B cell (primary cell): ENCODE results near the gene ATP8A1. TPM values are rescaled to one million over a fixed set of nuclear protein-coding genes. Genes with fewer than 3 reads are reported as not detected.
A peak's percentile ranks its signal among the peaks of the same experiment; 100 is the strongest.

Source experiments
- ATAC-seq: fragments of 200-7000 bp; cut with Tn5 transposase; one replicate; pipeline ENCODE4 v1.10.0; 2021; ENCODE audit warnings: low read depth, mild to moderate bottlenecking, moderate number of reproducible peaks, moderate library complexity
- CTCF ChIA-PET: fragments of 350-600 bp; sonication (Branson Sonifier 250); formaldehyde crosslinking; loops from one replicate; lab custom pipeline; 2021; ENCODE audit warnings: antibody characterized with exemption, inconsistent platforms; lab: Charles Lee
- POLR2A ChIA-PET: fragments of 350-600 bp; sonication (Branson Sonifier 250); formaldehyde crosslinking; loops from one replicate; lab custom pipeline; 2021; ENCODE audit warnings: antibody characterized with exemption; lab: Charles Lee
- DNase-seq: peaks from one replicate; pipeline ENCODE4 v3.0.0; 2013
- H2AFZ ChIP-seq: 2 replicates; pipeline ENCODE4 v1.6.1; 2012; ENCODE audit warnings: mild to moderate bottlenecking, low read depth, low read length; ENCODE audit not compliant: insufficient read depth, poor library complexity, severe bottlenecking
- H3K27ac ChIP-seq, 2 donors: 1 replicate in 1 of 2; 2 replicates in 1 of 2; pipeline ENCODE4 v1.5.1; 2012 to 2013; ENCODE audit warnings: low read length in 2 of 2, mild to moderate bottlenecking in 2 of 2, moderate library complexity in 1 of 2
- H3K27me3 ChIP-seq, 4 experiments: fragments of 200-600 bp in 1 of 4; sonication (generic) in 1 of 4; replicated peaks in 1 of 4; 1 replicate in 2 of 4; 2 replicates in 2 of 4; pipeline versions ENCODE4 v1.6.1 to v1.7.0; 2013 to 2016; ENCODE audit warnings: low read length in 3 of 4, mild to moderate bottlenecking in 2 of 4, mixed read lengths in 1 of 4, moderate library complexity in 1 of 4; ENCODE audit not compliant: insufficient read depth in 4 of 4, control insufficient read depth in 3 of 4; ENCODE audit errors: control extremely low read depth in 1 of 4
- H3K36me3 ChIP-seq, 2 experiments: replicated peaks in 1 of 2; 1 replicate in 1 of 2; 2 replicates in 1 of 2; pipeline versions ENCODE4 v1.6.1 to v1.7.1; 2013; ENCODE audit warnings: low read length in 1 of 2; ENCODE audit not compliant: insufficient read depth in 2 of 2, control insufficient read depth in 1 of 2; ENCODE audit errors: control extremely low read depth in 1 of 2, extremely low read depth in 1 of 2
- H3K4me1 ChIP-seq, 2 donors: fragments of 200-600 bp in 1 of 2; sonication (generic) in 1 of 2; 1 replicate in 1 of 2; 2 replicates in 1 of 2; pipeline versions ENCODE4 v1.5.1 to v1.6.1; 2013 to 2017; ENCODE audit warnings: low read length in 2 of 2; ENCODE audit not compliant: control insufficient read depth in 2 of 2, insufficient read depth in 2 of 2
- H3K4me2 ChIP-seq: replicated peaks from 2 replicates; pipeline ENCODE3; 2012; ENCODE audit warnings: mild to moderate bottlenecking, low read depth, low read length; ENCODE audit not compliant: poor library complexity, severe bottlenecking
- H3K4me3 ChIP-seq, 5 experiments: fragments of 200-600 bp in 1 of 5; sonication (generic) in 1 of 5; 1 replicate in 3 of 5; 2 replicates in 2 of 5; pipeline versions ENCODE4 v1.5.1 to v1.7.0; 2011 to 2016; ENCODE audit warnings: low read length in 4 of 5, mild to moderate bottlenecking in 4 of 5, low read depth in 2 of 5, control low read depth in 1 of 5, moderate library complexity in 1 of 5; ENCODE audit not compliant: insufficient read depth in 1 of 5; ENCODE audit errors: control extremely low read depth in 1 of 5, extremely low read depth in 1 of 5
- H3K79me2 ChIP-seq: fragments of 200-600 bp; sonication (generic); one replicate; pipeline ENCODE4 v1.6.0; 2016; ENCODE audit warnings: low read length; ENCODE audit not compliant: control insufficient read depth, insufficient read depth
- H3K9ac ChIP-seq: fragments of 200-600 bp; sonication (generic); 2 replicates; pipeline ENCODE4 v1.6.1; 2017; ENCODE audit warnings: mild to moderate bottlenecking, low read length, moderate library complexity
- H3K9me3 ChIP-seq, 3 donors: one replicate each; pipeline versions ENCODE4 v1.6.1 to v1.7.1; 2013; ENCODE audit warnings: low read length in 2 of 3; ENCODE audit not compliant: control insufficient read depth in 2 of 3, insufficient read depth in 1 of 3; ENCODE audit errors: control extremely low read depth in 1 of 3
- H4K20me1 ChIP-seq: 2 replicates; pipeline ENCODE4 v1.6.0; 2012; ENCODE audit warnings: mild to moderate bottlenecking, low read length; ENCODE audit not compliant: insufficient read depth, control insufficient read depth, poor library complexity, severe bottlenecking
- H3K27ac Mint-ChIP-seq: one replicate; pipeline ENCODE4 v1.8.0; 2021; ENCODE audit warnings: mixed read lengths
- H3K27me3 Mint-ChIP-seq: one replicate; pipeline ENCODE4 v1.8.0; 2021; ENCODE audit warnings: mixed read lengths
- H3K4me1 Mint-ChIP-seq: one replicate; pipeline ENCODE4 v1.8.0; 2021; ENCODE audit warnings: mixed read lengths
- H3K4me3 Mint-ChIP-seq: one replicate; pipeline ENCODE4 v1.8.0; 2021; ENCODE audit warnings: mixed read lengths
- H3K9me3 Mint-ChIP-seq: one replicate; pipeline ENCODE4 v1.8.0; 2022; ENCODE audit warnings: mixed read lengths; ENCODE audit not compliant: insufficient read depth
- EZH2 ChIP-seq: IDR thresholded peaks from 2 replicates; pipeline ENCODE4 v1.6.1; 2012; ENCODE audit warnings: borderline replicate concordance, low read depth, mild to moderate bottlenecking, moderate library complexity, low read length; ENCODE audit not compliant: insufficient read depth, poor library complexity, severe bottlenecking
- WGBS: methylation state at CpG from one replicate; pipeline ENCODE4 v1.1.5; 2013; ENCODE audit warnings: missing lambda C conversion rate; ENCODE audit not compliant: insufficient coverage; 5-methylcytosine and 5-hydroxymethylcytosine counted together
- intact Hi-C: fragments of 100-400 bp; cut with micrococcal nuclease; formaldehyde crosslinking; loops from one replicate; pipeline ENCODE4 v1.10.0; 2022
- polyA plus RNA-seq: library from polyadenylated mRNA; depleted of rRNA; stranded (reverse); fragments of >200 nt; gene quantifications from 2 replicates; pipeline ENCODE4 v1.2.3, GENCODE V29; 2012
- total RNA-seq, 2 donors: library from RNA; stranded (reverse); fragments of 120-200 nt in 1 of 2; gene quantifications; 1 replicate in 1 of 2; 2 replicates in 1 of 2; pipeline versions ENCODE4 v1.2.3 to v1.2.4, GENCODE V29; 2013 to 2022
- TF ChIP-seq, protein P1 (sequence below): fragments of 200-600 bp; IDR thresholded peaks from one replicate; pipeline ENCODE4 v1.8.0; 2022; ENCODE audit warnings: antibody characterized with exemption, mild to moderate bottlenecking

The ATP8A1 gene
- total and polyA plus RNA-seq, 2 donors (not counting 1 experiment from before 2014, with no cell fraction given), result 28.7 to 51.8 TPM

DNA sequence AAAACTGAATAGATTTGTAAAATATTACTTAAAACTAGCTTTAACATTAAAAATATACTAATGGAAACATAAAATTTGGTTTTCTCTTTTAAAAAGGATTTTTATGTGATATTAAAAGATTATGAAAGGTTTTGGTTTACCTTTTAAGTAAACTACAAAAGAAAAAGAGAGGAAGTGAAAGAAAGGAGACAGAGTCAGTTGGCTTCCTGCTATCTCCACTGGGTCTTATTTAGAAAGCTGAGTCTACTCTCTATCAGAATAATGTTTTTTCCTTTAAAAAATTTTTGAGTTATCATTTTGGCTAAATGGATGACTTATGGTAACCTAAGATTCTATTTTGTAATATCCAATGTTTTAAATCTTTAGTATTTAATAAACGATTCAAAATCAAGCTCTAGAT lies 21.6 kb upstream of the ATP8A1 start:
- Histone ChIP-seq H3K4me3 (no peak overlapping the region), H3K9ac (no peak overlapping the region), H3K27me3 (no peaks in the 10 kb centered on the region), H3K36me3 (no peaks in the 10 kb centered on the region), H3K4me1 (peaks cover 3 to 11% of the 10 kb centered on the region in 2 donors), H3K79me2 (no peaks in the 10 kb centered on the region), H2AFZ (no peak overlapping the region), H3K4me2 (no peak overlapping the region), H3K27ac (peak overlapping the region in 1 of 2 donors; percentile 36), H4K20me1 (no peaks in the 10 kb centered on the region), H3K9me3 (no peaks in the 10 kb centered on the region)
- TF ChIP-seq, protein P1, sequence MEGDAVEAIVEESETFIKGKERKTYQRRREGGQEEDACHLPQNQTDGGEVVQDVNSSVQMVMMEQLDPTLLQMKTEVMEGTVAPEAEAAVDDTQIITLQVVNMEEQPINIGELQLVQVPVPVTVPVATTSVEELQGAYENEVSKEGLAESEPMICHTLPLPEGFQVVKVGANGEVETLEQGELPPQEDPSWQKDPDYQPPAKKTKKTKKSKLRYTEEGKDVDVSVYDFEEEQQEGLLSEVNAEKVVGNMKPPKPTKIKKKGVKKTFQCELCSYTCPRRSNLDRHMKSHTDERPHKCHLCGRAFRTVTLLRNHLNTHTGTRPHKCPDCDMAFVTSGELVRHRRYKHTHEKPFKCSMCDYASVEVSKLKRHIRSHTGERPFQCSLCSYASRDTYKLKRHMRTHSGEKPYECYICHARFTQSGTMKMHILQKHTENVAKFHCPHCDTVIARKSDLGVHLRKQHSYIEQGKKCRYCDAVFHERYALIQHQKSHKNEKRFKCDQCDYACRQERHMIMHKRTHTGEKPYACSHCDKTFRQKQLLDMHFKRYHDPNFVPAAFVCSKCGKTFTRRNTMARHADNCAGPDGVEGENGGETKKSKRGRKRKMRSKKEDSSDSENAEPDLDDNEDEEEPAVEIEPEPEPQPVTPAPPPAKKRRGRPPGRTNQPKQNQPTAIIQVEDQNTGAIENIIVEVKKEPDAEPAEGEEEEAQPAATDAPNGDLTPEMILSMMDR, result no peak
- no peak for TF ChIP-seq EZH2
- Mint-ChIP-seq H3K4me1 (peaks cover 3% of the 10 kb centered on the region), H3K4me3 (no peak overlapping the region), H3K9me3 (no peaks in the 10 kb centered on the region), H3K27me3 (no peaks in the 10 kb centered on the region), H3K27ac (no peak overlapping the region)
- ATAC-seq (no peak), DNase-seq (peak; percentile 22)
- WGBS, result no CpG with 5 or more reads among the region's 1 CpG
- CTCF ChIA-PET, result interaction anchor here (1.3 to 2.8 kb wide), 3 partner anchors 72 to 139 kb away, joined by 3 to 13 read pairs (median 4); no protein-coding TSS in a partner anchor
- POLR2A ChIA-PET, result interaction anchor here (1.4 kb wide), 1 partner anchor 21 kb away, joined by 3 read pairs; the partner anchor contains the start of gene ATP8A1
- intact Hi-C loops, result no loop called here

DNA sequence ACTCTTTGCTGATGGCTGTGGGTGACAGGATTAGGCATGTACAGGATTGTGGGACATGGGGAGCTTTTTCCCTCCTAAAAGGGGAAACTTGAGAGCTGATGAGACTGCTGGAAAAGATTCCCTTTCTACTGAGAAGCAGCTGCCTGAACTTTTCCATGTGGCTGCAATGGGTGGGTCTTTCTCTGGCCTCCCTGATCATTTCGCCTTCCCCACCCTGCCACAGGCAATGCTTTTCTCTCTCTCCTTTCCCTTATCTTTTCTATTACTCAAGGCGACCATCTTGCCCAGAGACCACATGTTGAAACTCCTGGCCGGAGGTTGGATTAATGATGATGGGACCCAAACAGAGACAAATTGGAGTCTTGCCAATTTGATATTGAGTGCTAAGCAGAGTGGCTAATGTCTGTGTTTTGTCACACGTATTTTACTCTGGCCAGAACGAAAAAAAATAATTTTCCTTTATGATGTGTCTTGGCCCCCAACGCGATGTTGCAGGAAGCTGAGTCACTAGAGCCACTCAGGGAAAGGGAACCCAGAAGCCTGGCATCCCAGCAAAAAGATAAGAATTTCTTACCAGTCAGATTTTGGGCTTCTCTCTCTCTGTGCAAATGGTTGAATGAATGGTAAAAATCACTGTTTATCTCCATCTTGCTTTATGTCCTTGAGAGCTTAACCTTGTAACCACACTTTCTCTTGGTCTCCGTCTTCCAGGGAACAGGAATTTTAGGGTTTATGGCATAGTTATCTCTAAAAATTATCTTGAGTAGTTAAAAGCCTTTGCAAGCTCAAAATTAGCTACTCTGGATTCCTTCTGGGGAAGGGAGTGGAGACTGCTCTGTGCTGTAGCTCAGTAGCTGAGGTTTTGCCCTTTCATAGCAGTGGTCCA lies 19.4 kb upstream of the ATP8A1 start:
- H3K9ac ChIP-seq, result no peak overlapping the region
- no peak for ATAC-seq
- WGBS, result 66% methylated on average over 5 of the region's 8 CpGs
- intact Hi-C loops, result no loop called here
- POLR2A ChIA-PET, result no interaction called here
- peaks cover 5% of the 10 kb centered on the region for H3K27me3 Mint-ChIP-seq
- H2AFZ ChIP-seq, result no peak overlapping the region
- TF ChIP-seq EZH2, result no peak
- TF ChIP-seq, protein P1, result no peak
- H3K27me3 ChIP-seq, result no peaks in the 10 kb centered on the region
- no peak overlapping the region for H3K27ac Mint-ChIP-seq
- H3K36me3 ChIP-seq, result no peaks in the 10 kb centered on the region
- peaks cover 14% of the 10 kb centered on the region for H3K4me1 Mint-ChIP-seq
- no peaks in the 10 kb centered on the region for H3K9me3 Mint-ChIP-seq
- no peaks in the 10 kb centered on the region for H3K79me2 ChIP-seq
- H3K4me3 ChIP-seq, result no peak overlapping the region
- no peak overlapping the region for H3K4me3 Mint-ChIP-seq
- DNase-seq, result no peak
- CTCF ChIA-PET, result interaction anchor here (0.6 to 1.8 kb wide), 3 partner anchors 107 to 201 kb away, joined by 4 to 11 read pairs (median 5); no protein-coding TSS in a partner anchor
- peaks cover 9 to 17% of the 10 kb centered on the region in 2 donors for H3K4me1 ChIP-seq
- no peak overlapping the region for H3K4me2 ChIP-seq
- no peak overlapping the region for H3K27ac ChIP-seq
- no peaks in the 10 kb centered on the region for H3K9me3 ChIP-seq
- H4K20me1 ChIP-seq, result no peaks in the 10 kb centered on the region
